ENCODE measurements around the gene GOLGA8M.
"Not testable (repeated sequence)": the region's sequence is repeated elsewhere in the genome, so short reads cannot be mapped to it uniquely, and the experiment has no call there.

GRCh38 chr15:28712270-28712669 is at the start of gene GOLGA8M:
- not testable (repeated sequence) for TF ChIP-seq CTCF (IDR thresholded peaks at IDR 0.05; ENCODE audit: low read depth, low read length); EZH2phosphoT487 (IDR thresholded peaks at IDR 0.05; ENCODE audit: low read depth)
